Adrenal gland (tissue), 12 donors: ENCODE measurements around the gene HPSE2. TPM values are rescaled to one million over a fixed set of nuclear protein-coding genes. Genes with fewer than 3 reads are reported as not detected.
A peak's percentile ranks its signal among the peaks of the same experiment; 100 is the strongest.

Experiments used
- DNase-seq, 7 donors: peaks; one replicate each; pipeline ENCODE4 v3.0.0-alpha.2; 2019 to 2020
- H3K27ac ChIP-seq, 5 donors: fragments of 200-600 bp; sonication (generic) in 4 of 5; 1 replicate in 3 of 5; 2 replicates in 2 of 5; pipeline versions ENCODE4 v1.5.1 to v1.8.0; 2016 to 2020; ENCODE audit warnings: mild to moderate bottlenecking in 1 of 5
- H3K27me3 ChIP-seq: fragments of 200-600 bp; 2 replicates; pipeline ENCODE4 v1.8.0; 2021
- H3K36me3 ChIP-seq, 2 donors: fragments of 200-600 bp; replicated peaks in 1 of 2; 1 replicate in 1 of 2; 2 replicates in 1 of 2; pipeline versions ENCODE4 v1.5.1 to v1.8.0; 2018 to 2022
- H3K4me1 ChIP-seq, 2 donors: fragments of 200-600 bp; replicated peaks in 1 of 2; 1 replicate in 1 of 2; 2 replicates in 1 of 2; pipeline versions ENCODE4 v1.5.1 to v1.8.0; 2018 to 2021
- H3K4me3 ChIP-seq, 4 donors: fragments of 200-600 bp; sonication (generic) in 3 of 4; one replicate each; pipeline ENCODE4 v1.5.1; 2016 to 2018
- H3K9me3 ChIP-seq, 3 donors: fragments of 200-600 bp; sonication (generic) in 1 of 3; replicated peaks in 1 of 3; 1 replicate in 2 of 3; 2 replicates in 1 of 3; pipeline versions ENCODE4 v1.5.1 to v1.8.0; 2016 to 2021
- CTCF ChIP-seq, 6 experiments: fragments of 450-650 bp in 4 of 6; fragments of 200-600 bp in 2 of 6; sonication (generic) in 1 of 6; IDR thresholded peaks; 1 replicate in 5 of 6; 2 replicates in 1 of 6; pipeline versions ENCODE4 v1.5.1 to v1.8.0; 2016 to 2021; ENCODE audit warnings: antibody characterized with exemption in 6 of 6, mild to moderate bottlenecking in 2 of 6, moderate library complexity in 1 of 6
- POLR2A ChIP-seq, 2 donors: fragments of 450-650 bp; IDR thresholded peaks; one replicate each; pipeline ENCODE4 v1.6.1; 2017; ENCODE audit warnings: antibody characterized with exemption in 2 of 2, mild to moderate bottlenecking in 2 of 2, moderate library complexity in 1 of 2
- WGBS, 4 donors: extraction: QIAGEN DNeasy Blood & Tissue Kit in 2 of 4; methylation state at CpG; one replicate each; pipeline versions ENCODE4 v1.1.5 to v1.1.7; 2013 to 2017; 5-methylcytosine and 5-hydroxymethylcytosine counted together
- intact Hi-C, 2 donors: fragments of 100-400 bp; cut with DNase I; formaldehyde crosslinking; loops; one replicate each; pipeline versions ENCODE4 v1.14.1 to v1.15.0; 2022 to 2023
- polyA plus RNA-seq, 3 donors: library from polyadenylated mRNA; stranded (reverse); fragments of 200-250 nt in 2 of 3; fragments of 350-450 nt in 1 of 3; fragmentation: Illumina TruSeq in 1 of 3; extraction: RNeasy Lipid Tissue Mini Kit (QIAGEN cat#74804) in 1 of 3; gene quantifications; one replicate each; pipeline ENCODE4 v1.2.3, GENCODE V29; 2013 to 2014
- total RNA-seq, 9 donors: library from RNA; depleted of rRNA in 4 of 9; stranded (reverse); fragments of >200 nt in 4 of 9; fragments of 120-200 nt in 1 of 9; fragmentation: NEBNext Ultra II Directional in 1 of 9; extraction: Animal tissue kit (Norgen Biotek cat#: 25700) in 1 of 9; gene quantifications; one replicate each; pipeline versions ENCODE4 v1.1.0 to v1.2.4, GENCODE V29; 2013 to 2023
- donor health status: healthy with polysubstance abuse.
- donor health status: Bipolar disorder and iron deficiency.
- donor health status: DM: yes; HTN: yes; CAD: no.
- donor health status: DM: no; HTN: no; CAD: no.
- donor health status: DM: no; HTN: no; CAD: no.
- donor health status: DM: yes; HTN: yes; CAD: no.

HPSE2 gene
- total and polyA plus RNA-seq, 12 donors: under 0.01 to 0.16 (median 0.10) TPM; not detected in 9

- intact Hi-C loops: no loop called here
- no peak overlapping the region for H3K4me3 ChIP-seq
- no peaks in the 10 kb centered on the region for H3K9me3 ChIP-seq
- no peaks in the 10 kb centered on the region for H3K4me1 ChIP-seq
- H3K36me3 ChIP-seq: no peaks in the 10 kb centered on the region
- H3K27me3 ChIP-seq: peaks cover 13% of the 10 kb centered on the region
- WGBS, 4 donors: 49 to 64% (median 60%) methylated on average over 5 of the region's 5 CpGs
- H3K27ac ChIP-seq: no peak overlapping the region
- no peak for TF ChIP-seq CTCF (IDR thresholded peaks at IDR 0.05)
- no peak for TF ChIP-seq POLR2A (IDR thresholded peaks at IDR 0.05)
- DNase-seq: no peak
These were observed 624.8 kb downstream of the HPSE2 start for GRCh38 chr10:98610836-98611235.

GRCh38 chr10:98610301-98610700, 625.4 kb downstream of the HPSE2 start:
- 83 to 90% (median 85%) methylated on average over 1 of the region's 1 CpG for WGBS, 4 donors
- TF ChIP-seq POLR2A (IDR thresholded peaks at IDR 0.05): no peak
- no peak for TF ChIP-seq CTCF (IDR thresholded peaks at IDR 0.05)

GRCh38 chr10:98609265-98609664, 626.4 kb downstream of the HPSE2 start:
- WGBS, 4 donors: 81 to 86% (median 85%) methylated on average over 2 of the region's 2 CpGs
- H3K27me3 ChIP-seq: peaks cover 13% of the 10 kb centered on the region
- H3K9me3 ChIP-seq: no peaks in the 10 kb centered on the region
- H3K4me1 ChIP-seq: no peaks in the 10 kb centered on the region
- H3K4me3 ChIP-seq: no peak overlapping the region
- no peak for TF ChIP-seq POLR2A (IDR thresholded peaks at IDR 0.05)
- no peak for TF ChIP-seq CTCF (IDR thresholded peaks at IDR 0.05)
- intact Hi-C loops: no loop called here
- no peak overlapping the region for H3K27ac ChIP-seq
- no peak for DNase-seq
- H3K36me3 ChIP-seq: no peaks in the 10 kb centered on the region

More at GRCh38 chr10:98610301-98610700, 625.4 kb downstream of the HPSE2 start:
- intact Hi-C loops: no loop called here
- peaks cover 13% of the 10 kb centered on the region for H3K27me3 ChIP-seq
- no peaks in the 10 kb centered on the region for H3K4me1 ChIP-seq
- no peaks in the 10 kb centered on the region for H3K36me3 ChIP-seq
- no peak for DNase-seq
- no peaks in the 10 kb centered on the region for H3K9me3 ChIP-seq
- H3K4me3 ChIP-seq: no peak overlapping the region
- no peak overlapping the region for H3K27ac ChIP-seq

GRCh38 chr10:98608411-98608810, 627.2 kb downstream of the HPSE2 start:
- H3K4me3 ChIP-seq: no peak overlapping the region
- no peak for TF ChIP-seq CTCF (IDR thresholded peaks at IDR 0.05)
- TF ChIP-seq POLR2A (IDR thresholded peaks at IDR 0.05): no peak
- 13 to 37% (median 15%) methylated on average over 3 to 5 of the region's 5 CpGs for WGBS, 4 donors
- peaks cover 13% of the 10 kb centered on the region for H3K27me3 ChIP-seq
- peak in 3 of 7 donors; percentile 14 to 27 (median 25) for DNase-seq
- no peaks in the 10 kb centered on the region for H3K9me3 ChIP-seq
- intact Hi-C loops: no loop called here
- H3K4me1 ChIP-seq: no peaks in the 10 kb centered on the region
- H3K27ac ChIP-seq: no peak overlapping the region
- no peaks in the 10 kb centered on the region for H3K36me3 ChIP-seq
